GM19240 (cell line): ENCODE measurements around the gene ATOX1.

Experiments
- DNase-seq: peaks from one replicate; pipeline ENCODE4 v3.0.0; 2011; ENCODE audit warnings: low spot score; ENCODE audit not compliant: insufficient read length

The ATOX1 gene

GRCh38 chr5:151770383-151771258, 12.2 kb upstream of the ATOX1 start:
- no peak for DNase-seq

DNA sequence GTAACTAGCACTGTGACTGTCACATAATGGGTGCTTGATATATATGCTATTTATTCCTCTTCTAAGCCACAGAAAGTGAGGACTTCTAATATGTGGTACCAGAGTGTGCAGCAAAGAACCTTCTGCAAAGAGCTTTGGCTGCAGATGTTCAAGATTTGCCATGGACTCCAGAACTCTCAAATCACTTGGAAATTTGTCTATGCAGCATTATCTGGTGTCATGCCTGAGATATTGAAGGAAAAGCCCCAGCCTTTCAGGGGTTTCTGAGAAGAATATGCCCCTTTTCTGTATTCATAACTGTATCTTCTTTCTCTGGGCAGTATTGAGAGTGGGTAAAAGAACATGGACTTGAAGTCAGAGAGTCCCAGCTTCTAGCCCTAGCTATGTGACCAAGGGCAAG, 8.5 kb upstream of the ATOX1 start:
- no peak for DNase-seq

DNA sequence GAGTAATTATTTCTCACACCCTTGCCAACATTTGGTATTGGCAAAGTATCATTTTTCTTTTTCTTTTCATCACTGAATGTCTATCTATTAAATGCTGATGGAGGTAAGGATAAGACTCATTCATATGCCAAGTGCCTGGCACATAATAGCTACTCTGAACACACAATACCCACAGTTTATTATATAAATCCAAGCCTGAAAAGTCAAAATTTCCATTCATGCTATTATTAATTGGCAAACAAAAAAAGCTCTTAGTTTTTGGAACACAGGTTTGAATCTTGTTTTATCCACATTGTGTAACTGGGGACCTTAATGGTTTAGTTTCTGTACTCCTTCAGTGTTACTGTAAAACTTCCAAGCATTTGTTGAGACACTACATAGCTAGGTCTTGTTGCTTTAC, 6.4 kb upstream of the ATOX1 start:
- no peak for DNase-seq

- no peak for DNase-seq
Measured at GRCh38 chr5:151758141-151758429, 346 bp downstream of the ATOX1 start.

- no peak for DNase-seq
Measured at GRCh38 chr5:151757233-151758140, 944 bp downstream of the ATOX1 start.

DNA sequence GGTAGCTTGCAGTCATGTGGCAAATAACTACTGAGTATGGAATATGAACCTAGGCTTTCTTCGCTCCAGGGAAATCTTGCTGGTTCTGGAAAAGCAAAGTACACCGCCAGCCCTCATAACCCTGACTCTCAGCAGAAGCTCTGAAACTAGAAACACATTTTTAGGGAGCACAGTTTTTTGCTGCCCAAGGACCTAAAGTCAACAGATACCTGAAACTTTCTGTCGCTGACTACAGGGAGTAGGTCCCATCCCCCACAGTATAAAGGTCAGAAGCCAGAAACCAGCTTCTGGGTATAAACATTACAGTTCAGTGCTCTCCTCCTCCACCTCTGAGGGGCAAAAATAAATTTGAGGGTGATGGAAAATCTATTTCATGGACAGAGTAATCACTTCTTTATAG, 3.0 kb downstream of the ATOX1 start:
- DNase-seq = no peak

GRCh38 chr5:151751593-151751992, 6.8 kb downstream of the ATOX1 start:
- DNase-seq = no peak

GRCh38 chr5:151751091-151751490, 7.3 kb downstream of the ATOX1 start:
- DNase-seq = no peak

- DNase-seq = no peak
Measured at GRCh38 chr5:151750121-151750520, 8.3 kb downstream of the ATOX1 start.

- no peak for DNase-seq
Measured at GRCh38 chr5:151745071-151745705, 13.2 kb downstream of the ATOX1 start.

- no peak for DNase-seq
Measured at GRCh38 chr5:151743530-151743929, 14.9 kb downstream of the ATOX1 start.

GRCh38 chr5:151742870-151743294, 15.5 kb downstream of the ATOX1 start:
- no peak for DNase-seq

- no peak for DNase-seq
Measured at GRCh38 chr5:151741678-151742423, 16.6 kb downstream of the ATOX1 start.

GRCh38 chr5:151740958-151741373, 17.5 kb downstream of the ATOX1 start:
- no peak for DNase-seq

GRCh38 chr5:151740336-151740942, 18.0 kb downstream of the ATOX1 start:
- peak; percentile 58 for DNase-seq

DNA sequence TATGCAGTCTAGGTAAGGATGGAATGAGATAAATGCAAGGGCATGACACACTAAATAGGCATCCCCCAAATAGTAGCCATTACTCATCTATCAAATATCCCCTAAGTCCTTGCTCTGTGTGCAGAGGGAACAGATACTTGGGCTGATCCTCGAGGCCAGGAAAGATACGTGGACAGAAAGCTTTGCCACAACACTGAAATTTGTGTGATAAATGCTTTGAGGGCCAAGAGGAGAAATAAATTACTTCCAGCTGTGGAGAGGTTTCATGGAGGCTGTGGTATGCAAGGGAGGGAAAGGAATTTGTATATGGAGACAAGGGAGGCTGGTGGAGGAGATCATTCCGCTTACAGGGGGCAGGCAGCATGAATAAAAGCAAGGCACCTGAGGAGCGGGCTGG, 18.5 kb downstream of the ATOX1 start:
- DNase-seq = no peak

- DNase-seq = no peak
Measured at GRCh38 chr5:151739395-151739794, 19.0 kb downstream of the ATOX1 start.

DNA sequence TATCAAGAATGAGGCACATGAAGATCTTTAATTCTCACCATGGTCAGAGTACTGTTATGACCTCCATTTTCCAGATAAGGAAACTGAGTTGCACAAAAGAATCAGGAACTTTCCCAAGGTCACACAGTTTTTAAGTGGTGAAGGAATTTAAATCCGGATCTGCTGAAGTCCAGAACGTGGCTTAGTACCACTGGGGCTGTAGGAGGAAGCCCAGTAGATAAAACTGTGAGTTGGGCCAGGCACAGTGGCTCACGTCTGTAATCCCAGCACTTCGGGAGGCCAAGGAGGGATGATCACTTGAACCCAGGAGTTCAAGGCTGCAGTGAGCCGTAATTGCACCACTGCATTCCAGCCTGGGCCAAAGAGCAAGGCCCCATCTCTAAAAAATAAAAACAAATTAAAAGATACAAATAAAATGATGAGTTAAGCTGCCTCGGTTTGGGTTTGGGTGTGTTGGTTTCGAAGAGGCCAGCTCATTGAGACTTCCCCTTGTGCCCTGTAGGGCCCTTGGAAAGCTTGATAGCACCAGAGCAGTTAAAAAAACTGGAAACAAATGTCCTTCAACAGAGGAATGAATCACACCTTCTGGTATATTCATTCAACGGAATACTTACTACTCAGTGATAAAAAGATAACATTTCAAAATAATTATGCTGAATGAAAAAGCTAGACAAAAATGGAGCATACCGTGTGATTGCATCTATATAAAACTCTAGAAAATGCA, 20.1 kb downstream of the ATOX1 start:
- no peak for DNase-seq

- DNase-seq = no peak
Measured at GRCh38 chr5:151737431-151737830, 21.0 kb downstream of the ATOX1 start.

DNA sequence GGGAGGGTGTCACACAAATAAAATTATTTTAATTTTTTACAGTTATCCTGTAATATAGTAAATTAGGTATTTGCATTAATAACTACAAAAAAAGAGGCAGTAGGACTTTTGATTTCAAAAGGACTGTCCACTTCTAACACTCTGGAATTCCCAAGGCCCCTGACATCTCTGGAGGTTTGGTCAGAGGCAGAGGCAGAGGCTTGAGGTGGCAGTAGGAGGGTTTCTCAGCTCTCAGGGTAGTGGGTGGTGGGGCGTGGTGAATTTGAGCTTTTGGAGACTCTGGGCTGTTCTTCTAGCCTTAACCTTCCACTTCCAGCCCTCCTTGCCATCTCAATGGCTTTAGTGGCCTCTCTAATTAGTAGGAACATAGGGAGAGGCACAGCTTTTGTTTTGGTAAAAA, 22.8 kb downstream of the ATOX1 start:
- DNase-seq = no peak
